Stimulated activated CD4-positive, alpha-beta T cell treated with anti-CD3 and anti-CD28 coated beads, Interleukin-12 subunit alpha, Interleukin-12 subunit beta, amount 100 ng/mL, for 24 hours (primary cell): ENCODE results near the gene HDGFL2.

Source experiments
- DNase-seq, 2 experiments: peaks; one replicate each; pipeline ENCODE4 v3.0.0-alpha.2; 2020; ENCODE audit warnings: low read depth in 2 of 2

The HDGFL2 gene

DNA sequence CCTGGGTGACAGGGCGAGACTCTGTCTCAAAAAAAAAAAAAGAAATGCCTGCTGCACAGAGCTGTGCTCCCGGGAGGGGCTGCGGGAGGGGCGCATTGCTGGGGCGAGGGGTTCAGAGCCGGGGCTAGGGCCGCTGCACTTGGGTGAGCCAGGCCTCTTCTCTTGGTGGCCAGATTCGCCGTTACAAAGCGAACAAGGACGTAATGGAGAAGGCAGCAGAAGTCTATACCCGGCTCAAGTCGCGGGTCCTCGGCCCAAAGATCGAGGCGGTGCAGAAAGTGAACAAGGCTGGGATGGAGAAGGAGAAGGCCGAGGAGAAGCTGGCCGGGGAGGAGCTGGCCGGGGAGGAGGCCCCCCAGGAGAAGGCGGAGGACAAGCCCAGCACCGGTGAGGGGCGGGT lies 27.2 kb downstream of the HDGFL2 start:
- DNase-seq = no peak

DNA sequence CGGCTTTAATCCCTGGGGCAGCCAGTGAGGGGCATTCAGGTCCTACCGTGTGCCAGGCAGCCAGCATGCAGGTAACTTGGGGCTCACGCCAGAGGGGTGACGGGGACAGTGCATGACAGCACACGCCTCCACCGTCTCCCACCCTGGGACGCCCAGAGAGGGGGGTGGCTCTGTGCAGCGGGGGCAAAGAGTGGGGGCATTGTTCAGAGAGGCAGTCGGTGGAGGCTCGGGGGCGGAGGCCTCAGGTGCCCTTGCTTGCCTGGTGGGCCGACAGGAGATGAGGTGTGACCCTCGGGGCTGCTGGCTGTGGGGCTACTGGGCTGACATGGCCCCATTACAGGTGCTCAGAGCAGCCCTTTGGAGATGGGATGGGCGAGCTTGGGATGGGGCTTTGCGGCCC lies 27.8 kb downstream of the HDGFL2 start:
- no peak for DNase-seq

DNA sequence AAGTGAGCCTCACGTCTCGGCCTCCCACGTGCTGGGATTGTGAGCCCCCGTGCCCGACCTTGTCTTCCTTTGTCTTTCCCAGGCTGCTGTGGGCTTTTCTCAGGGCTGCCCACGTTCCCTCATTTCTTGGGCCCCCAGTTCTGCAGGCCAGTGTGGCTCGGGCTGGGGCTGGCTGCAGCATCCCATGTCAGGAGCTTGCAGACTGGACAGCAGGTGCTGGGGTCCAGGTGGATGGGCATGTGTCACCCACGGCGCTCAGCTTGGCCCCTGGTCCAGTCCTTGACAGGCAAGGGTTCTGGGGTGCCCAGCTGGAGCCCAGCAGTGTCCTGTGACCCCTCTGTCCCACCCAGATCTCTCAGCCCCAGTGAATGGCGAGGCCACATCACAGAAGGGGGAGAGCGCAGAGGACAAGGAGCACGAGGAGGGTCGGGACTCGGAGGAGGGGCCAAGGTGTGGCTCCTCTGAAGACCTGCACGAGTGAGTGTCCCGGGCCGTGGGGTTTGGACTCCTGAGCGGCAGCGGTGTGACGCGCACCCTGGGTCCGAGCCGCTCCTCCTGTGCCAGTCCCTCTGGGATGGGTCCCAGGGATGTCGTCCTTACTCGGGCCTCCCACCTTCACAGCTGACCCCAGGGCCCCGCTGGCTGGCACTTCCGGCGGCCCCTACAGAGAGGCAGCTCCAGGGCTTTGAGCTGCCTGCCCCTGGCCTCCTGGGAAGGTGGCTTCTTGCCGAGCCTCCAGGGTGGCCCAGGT lies 28.9 kb downstream of the HDGFL2 start:
- no peak for DNase-seq

GRCh38 chr19:4501691-4502090 lies 29.6 kb downstream of the HDGFL2 start:
- DNase-seq = no peak

GRCh38 chr19:4502282-4503131 lies 30.4 kb downstream of the HDGFL2 start:
- no peak for DNase-seq

GRCh38 chr19:4503132-4503824 lies 31.2 kb downstream of the HDGFL2 start:
- no peak for DNase-seq

DNA sequence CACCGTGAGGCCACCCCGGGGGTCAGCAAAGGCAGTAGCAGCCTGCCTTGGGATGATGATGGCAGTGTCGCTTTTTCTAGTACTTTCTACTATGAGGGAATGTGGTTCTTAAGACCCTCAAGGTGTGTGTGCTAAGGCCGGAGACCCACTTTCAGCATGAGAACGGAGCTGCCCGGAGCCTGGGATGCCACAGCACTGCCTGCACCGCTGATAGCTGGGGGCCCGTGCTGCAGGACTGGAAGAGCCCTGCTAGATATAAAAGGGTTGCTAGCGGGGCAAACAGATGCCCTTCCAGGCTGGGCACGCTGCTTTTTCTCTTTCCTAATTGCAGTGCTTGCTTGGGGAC lies 31.7 kb downstream of the HDGFL2 start:
- DNase-seq = no peak

DNA sequence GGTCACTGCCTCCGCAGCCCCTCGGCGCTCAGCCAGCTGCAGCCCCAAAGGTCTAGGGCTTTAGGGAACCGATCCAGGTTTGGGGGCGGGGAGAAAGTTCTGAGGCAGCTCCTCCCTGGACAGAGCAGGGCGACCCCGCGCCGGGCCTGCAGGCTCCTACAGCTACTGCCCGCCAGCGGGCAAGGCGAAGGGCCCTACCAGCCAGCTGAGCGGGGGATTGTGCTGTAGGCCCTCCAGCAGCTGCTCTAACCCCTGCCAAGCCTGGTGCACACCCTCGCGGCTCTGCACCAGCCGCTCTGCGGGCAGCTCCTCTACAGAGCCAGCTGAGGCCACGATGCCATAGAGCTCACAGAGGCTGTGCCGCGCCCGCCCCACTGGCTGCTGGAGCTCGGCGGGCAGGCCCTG lies 32.2 kb downstream of the HDGFL2 start:
- DNase-seq = no peak

GRCh38 chr19:4504891-4505569 lies 32.9 kb downstream of the HDGFL2 start:
- DNase-seq = no peak

DNA sequence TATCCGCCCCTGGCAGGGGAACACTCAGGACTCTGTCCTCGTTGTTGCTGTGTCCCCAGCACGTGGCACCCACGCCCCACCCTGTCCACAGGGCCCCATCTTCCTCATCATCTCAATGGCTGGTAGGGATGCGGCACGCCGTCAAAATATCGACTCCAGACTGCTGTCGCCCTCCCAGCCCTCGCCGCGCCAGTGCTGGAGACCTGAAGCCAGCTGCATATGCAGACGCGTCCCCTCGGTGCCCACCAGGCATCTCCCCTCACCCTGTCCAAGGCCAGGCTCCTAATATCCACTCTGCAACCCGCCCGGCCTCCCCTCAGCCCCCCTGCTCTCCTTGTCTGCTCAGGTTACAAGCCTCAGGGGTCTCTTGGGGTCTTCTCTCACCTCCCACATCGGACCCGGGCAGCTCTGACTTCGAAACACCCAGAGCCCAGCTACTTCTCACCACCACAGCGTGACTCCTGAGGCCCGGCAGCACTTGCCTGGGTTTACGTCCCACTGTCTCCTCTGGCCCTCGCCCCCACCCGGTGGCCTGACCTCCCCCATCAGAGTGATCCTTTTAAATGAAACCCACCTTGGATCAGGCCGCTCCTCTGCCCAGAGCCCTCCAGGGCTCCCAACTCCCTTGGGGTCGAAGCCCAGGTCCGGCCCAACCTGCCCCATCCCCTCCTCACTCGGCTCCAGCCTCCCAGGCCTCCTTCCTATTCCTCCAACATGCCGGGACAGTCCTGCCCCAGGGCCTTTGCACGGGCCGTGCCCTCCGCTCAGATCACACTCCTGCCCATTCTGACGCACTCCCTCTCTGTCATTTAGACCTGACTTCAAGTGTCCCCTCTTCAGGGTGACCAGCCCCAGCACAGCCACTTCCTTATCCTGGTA lies 33.7 kb downstream of the HDGFL2 start:
- DNase-seq = no peak

DNA sequence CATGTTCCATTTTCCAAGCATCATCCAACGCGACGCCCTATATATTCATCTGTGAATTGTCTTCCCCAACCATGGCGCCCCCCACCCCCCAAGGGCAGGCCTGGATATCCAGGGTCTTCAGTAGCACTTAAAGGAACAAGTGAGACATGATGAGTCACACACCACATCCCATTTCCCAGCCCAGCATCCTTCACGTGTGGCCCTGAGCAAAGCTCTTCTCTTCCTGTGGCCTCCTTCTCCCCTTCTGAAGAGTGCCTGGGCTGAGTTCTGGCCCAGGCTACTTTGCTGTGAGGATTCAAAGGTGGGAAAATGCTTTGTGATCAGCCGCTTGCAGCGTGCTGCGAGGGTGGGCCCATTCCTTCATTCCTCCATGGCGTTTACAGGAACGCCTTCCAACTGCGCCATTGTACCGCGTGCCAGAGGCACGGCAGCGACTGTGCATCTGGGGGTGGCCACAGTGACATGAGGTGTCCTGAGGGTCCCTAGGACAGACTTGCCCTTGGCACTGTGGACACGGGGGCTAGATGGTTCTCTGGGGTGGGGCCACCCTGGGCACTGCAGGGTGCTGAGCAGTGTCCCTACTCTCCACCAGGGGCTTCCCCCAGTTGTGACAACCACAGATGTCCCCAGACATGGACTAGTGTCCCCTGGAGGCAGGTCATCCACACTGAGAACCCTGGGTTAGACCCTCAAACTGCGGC lies 34.5 kb downstream of the HDGFL2 start:
- no peak for DNase-seq

DNA sequence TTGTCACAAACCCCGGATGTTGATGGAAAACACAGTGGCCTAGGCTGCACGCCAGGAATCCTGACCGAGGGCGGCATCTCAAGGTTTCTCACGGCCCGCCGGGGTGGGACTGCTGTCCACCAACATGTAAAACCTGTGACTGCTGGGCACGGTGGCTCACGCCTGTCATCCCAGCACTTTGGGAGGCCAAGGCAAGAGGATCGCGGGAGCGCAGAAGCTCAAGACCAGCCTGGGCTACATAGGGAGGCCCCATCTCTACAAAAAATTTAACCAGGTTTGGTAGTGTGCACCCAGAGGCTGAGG lies 35.0 kb downstream of the HDGFL2 start:
- DNase-seq = no peak

DNA sequence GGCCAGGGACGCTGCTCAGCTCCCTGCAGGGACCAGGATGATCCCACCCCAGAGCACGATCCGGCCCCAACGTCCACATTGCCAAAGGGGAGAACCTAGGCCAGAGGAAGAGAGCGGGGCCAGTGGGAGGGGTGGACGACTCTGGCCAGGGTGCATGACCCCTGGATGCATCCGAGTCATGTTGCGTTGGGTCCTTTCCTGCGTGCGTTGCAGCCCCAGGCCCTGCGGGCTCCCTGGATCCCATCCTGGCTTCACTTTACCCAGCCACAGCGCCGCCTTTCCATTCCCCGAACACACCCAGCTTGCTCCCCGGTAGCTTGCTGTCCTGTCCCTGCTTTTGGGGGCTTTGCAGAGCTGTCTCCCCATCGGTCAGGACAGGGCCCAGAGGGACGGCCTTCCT lies 35.7 kb downstream of the HDGFL2 start:
- no peak for DNase-seq

GRCh38 chr19:4508698-4509097 lies 36.6 kb downstream of the HDGFL2 start:
- no peak for DNase-seq

GRCh38 chr19:4510435-4511255 lies 38.5 kb downstream of the HDGFL2 start:
- DNase-seq = no peak

- no peak for DNase-seq
Measured at GRCh38 chr19:4511300-4512054, 39.4 kb downstream of the HDGFL2 start.

DNA sequence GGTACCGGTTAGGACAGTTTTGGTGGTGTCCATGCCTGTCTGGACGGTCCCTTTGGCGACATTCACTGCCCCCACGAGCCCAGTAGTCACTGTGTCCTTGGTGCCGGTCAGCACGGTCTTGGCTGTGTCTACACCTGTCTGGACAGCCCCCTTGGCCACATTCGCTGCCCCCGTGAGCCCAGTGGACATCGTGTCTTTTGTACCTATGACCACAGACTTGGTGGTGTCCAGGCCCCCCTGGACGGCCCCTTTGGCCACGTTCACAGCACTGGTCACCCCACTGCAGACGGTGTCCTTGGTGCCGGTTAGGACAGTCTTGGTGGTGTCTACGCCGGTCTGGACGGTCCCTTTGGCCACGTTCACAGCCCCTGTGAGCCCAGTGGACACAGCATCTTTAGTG lies 40.0 kb downstream of the HDGFL2 start:
- no peak for DNase-seq

DNA sequence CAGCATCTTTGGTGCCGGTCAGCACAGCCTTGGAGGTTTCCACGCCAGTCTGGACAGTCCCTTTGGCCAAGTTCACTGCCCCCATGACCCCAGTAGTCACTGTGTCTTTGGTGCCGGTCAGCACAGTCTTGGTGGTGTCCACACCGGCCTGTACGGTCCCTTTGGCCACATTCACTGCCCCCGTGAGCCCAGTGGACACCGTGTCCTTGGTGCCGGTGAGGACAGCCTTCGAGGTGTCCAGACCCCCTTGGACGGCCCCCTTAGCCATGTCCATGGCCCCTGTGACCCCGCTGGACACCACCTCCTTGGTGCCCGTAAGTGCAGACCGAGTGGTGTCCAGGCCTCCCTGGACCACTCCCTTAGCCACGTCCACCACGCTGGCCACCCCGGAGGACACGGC lies 41.2 kb downstream of the HDGFL2 start:
- no peak for DNase-seq

- DNase-seq = no peak
Measured at GRCh38 chr19:4515732-4516131, 43.6 kb downstream of the HDGFL2 start.
